DND-41 (cell line): ENCODE results near the gene TRERF1.

Experiments
- CTCF ChIP-seq: IDR thresholded peaks from 2 replicates; pipeline ENCODE4 v1.5.1; 2012; ENCODE audit warnings: borderline replicate concordance, low read length, moderate library complexity, mild to moderate bottlenecking; ENCODE audit not compliant: poor library complexity, severe bottlenecking; ENCODE audit errors: extremely low read depth
- EZH2 ChIP-seq: IDR thresholded peaks from 3 replicates; pipeline ENCODE4 v1.6.1; 2012; ENCODE audit warnings: borderline replicate concordance, low read depth, mild to moderate bottlenecking, moderate library complexity, low read length, inconsistent platforms; ENCODE audit not compliant: severe bottlenecking

GRCh38 chr6:42306439-42307140 is 145.1 kb downstream of the TRERF1 start:
- TF ChIP-seq CTCF (no peak), EZH2 (no peak)
